Measurements from ENCODE around the gene MGMT.

MGMT gene

GRCh38 chr10:129713659-129714265, 246.7 kb downstream of the MGMT start:
- no peak for DNase-seq (ENCODE audit: low read depth)
- TF ChIP-seq, protein P1, sequence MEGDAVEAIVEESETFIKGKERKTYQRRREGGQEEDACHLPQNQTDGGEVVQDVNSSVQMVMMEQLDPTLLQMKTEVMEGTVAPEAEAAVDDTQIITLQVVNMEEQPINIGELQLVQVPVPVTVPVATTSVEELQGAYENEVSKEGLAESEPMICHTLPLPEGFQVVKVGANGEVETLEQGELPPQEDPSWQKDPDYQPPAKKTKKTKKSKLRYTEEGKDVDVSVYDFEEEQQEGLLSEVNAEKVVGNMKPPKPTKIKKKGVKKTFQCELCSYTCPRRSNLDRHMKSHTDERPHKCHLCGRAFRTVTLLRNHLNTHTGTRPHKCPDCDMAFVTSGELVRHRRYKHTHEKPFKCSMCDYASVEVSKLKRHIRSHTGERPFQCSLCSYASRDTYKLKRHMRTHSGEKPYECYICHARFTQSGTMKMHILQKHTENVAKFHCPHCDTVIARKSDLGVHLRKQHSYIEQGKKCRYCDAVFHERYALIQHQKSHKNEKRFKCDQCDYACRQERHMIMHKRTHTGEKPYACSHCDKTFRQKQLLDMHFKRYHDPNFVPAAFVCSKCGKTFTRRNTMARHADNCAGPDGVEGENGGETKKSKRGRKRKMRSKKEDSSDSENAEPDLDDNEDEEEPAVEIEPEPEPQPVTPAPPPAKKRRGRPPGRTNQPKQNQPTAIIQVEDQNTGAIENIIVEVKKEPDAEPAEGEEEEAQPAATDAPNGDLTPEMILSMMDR (IDR thresholded peaks at IDR 0.05; ENCODE audit: insufficient read depth, low read depth, low read length, missing control alignments) = no peak
- no peak overlapping the region for H3K4me3 ChIP-seq (ENCODE audit: low read length)

DNA sequence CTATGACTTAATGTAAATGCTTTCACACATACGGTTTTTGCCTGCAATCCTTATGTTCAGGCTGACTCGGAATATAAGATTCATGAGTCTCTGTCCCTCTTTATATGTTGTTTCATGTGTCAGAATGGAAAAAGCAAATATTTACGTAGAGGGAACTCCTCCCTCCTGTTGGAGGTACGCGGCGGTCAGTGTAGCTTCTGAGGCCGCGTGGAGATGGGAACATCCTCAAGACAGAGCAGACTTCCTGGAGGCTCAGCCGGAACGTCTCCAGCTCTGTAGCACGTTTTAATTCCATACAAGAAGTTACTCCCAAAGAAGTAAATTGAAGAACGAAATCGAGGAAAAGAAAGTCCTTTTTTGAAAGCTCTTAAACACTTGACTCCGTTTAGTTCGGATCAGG, 248.8 kb downstream of the MGMT start:
- no peak overlapping the region for H3K4me3 ChIP-seq (ENCODE audit: low read length)
- DNase-seq (ENCODE audit: low read depth) = no peak
- TF ChIP-seq, protein P1 (IDR thresholded peaks at IDR 0.05; ENCODE audit: insufficient read depth, low read depth, low read length, missing control alignments) = no peak

DNA sequence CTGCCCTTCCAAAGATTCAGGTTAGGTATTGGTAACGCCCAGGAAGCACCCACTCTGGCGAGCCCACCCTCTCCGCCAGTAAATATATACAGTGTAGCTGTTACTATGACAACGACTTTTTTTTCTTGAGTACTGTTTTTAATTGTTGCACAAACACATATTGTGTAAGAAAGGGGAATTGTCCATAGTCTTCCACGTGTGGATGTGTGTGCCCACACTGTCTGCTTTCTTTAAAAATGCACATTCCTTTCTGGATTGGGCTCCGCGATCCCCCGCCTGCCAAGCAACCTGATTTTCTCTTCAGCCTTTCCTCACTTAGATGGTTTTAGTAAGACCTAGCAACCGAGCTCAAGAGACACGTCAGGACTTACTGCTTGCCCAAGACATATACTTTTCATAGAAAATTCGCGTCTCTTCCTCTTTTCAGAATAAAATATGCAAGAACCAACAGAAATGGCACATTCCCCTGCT, 249.2 kb downstream of the MGMT start:
- TF ChIP-seq, protein P1 (IDR thresholded peaks at IDR 0.05; ENCODE audit: insufficient read depth, low read depth, low read length, missing control alignments) = no peak
- peak; percentile 1 for DNase-seq (ENCODE audit: low read depth)
- no peak overlapping the region for H3K4me3 ChIP-seq (ENCODE audit: low read length)

DNA sequence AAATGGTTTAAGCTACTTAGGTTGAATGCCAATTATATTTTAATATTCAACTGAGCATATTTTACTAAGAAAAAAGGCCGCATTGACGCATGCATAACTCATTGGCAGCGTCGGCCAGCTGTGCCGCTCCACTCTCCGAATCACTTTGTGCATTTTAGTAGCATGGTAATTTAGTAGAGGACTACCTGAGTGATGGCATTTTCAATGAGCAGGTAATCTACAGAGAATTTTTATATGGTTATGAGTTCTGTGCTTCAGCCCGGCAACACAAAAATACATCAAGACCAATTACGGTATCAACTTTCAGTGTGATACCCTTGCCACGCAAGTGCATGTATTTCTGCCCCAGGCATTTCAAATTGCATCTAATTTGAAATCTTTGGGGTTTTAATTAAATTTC, 249.8 kb downstream of the MGMT start:
- no peak for DNase-seq (ENCODE audit: low read depth)
- no peak overlapping the region for H3K4me3 ChIP-seq (ENCODE audit: low read length)
- TF ChIP-seq, protein P1 (IDR thresholded peaks at IDR 0.05; ENCODE audit: insufficient read depth, low read depth, low read length, missing control alignments) = no peak

- TF ChIP-seq, protein P1 (IDR thresholded peaks at IDR 0.05; ENCODE audit: insufficient read depth, low read depth, low read length, missing control alignments) = no peak
- H3K4me3 ChIP-seq (ENCODE audit: low read length) = no peak overlapping the region
- no peak for DNase-seq (ENCODE audit: low read depth)
These were observed 250.9 kb downstream of the MGMT start for GRCh38 chr10:129717816-129718547.

DNA sequence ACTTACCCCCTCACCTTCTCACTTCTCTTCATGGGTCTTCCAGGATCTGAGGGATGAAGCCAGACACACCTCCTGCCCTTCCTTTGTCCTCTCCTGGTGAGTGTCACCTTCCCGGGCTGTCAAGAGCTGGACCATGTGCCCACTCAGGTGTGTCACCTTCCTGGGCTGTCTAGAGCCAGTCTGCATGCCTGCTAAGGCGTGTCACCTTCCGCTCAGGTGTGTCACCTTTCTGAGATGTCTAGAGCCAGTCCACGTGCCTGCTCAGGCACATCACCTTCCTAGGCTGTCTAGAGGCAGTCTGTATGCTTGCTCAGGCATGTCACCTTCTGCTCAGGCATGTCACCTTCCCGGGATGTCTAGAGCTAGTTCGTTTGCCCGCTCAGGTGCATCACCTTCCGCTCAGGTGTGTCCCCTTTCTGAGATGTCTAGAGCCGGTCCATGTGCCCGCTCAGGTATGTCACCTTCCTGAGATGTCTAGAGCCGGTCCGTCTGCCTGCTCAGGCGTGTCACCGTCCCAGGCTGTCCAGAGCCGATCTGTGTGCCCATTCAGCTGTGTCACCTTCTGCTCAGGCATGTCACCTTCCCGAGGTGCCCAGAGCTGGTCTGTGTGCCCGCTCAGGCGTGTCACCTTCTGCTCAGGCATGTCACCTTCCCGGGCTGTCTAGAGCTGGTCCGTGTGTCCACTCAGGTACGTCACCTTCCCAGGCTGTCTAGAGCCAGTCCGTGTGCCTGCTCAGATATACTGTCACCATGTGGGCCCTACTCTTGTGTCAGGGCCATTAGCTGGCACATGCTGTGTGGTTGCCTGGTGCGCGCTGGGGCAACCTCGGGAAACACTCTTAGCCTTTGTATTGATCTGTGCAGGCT, 251.7 kb downstream of the MGMT start:
- TF ChIP-seq, protein P1 (IDR thresholded peaks at IDR 0.05; ENCODE audit: insufficient read depth, low read depth, low read length, missing control alignments) = no peak
- H3K4me3 ChIP-seq (ENCODE audit: low read length) = no peak overlapping the region
- peak; percentile 9 for DNase-seq (ENCODE audit: low read depth)
